Spinal cord (tissue), 10 donors: Measurements from ENCODE around the gene HAGH. TPM values are rescaled to one million over a fixed set of nuclear protein-coding genes. Genes with fewer than 3 reads are reported as not detected.

Experiments
- DNase-seq, 6 donors: peaks; one replicate each; pipeline versions ENCODE4 v3.0.0 to v3.0.0-alpha.2; 2013 to 2015; ENCODE audit warnings: low spot score in 6 of 6, low read depth in 4 of 6
- H3K27ac ChIP-seq: one replicate; pipeline ENCODE4 v1.5.1; 2013; ENCODE audit warnings: low read depth, low read length, control low read depth
- H3K27me3 ChIP-seq: one replicate; pipeline ENCODE4 v1.6.1; 2013; ENCODE audit warnings: low read length; ENCODE audit not compliant: control insufficient read depth, insufficient read depth
- H3K36me3 ChIP-seq: one replicate; pipeline ENCODE4 v1.6.1; 2013; ENCODE audit warnings: low read length; ENCODE audit not compliant: control insufficient read depth, insufficient read depth
- H3K4me1 ChIP-seq: one replicate; pipeline ENCODE4 v1.6.1; 2013; ENCODE audit warnings: low read length; ENCODE audit not compliant: control insufficient read depth, insufficient read depth
- H3K4me3 ChIP-seq: one replicate; pipeline ENCODE4 v1.5.1; 2013; ENCODE audit warnings: low read depth, low read length, control low read depth
- H3K9me3 ChIP-seq: one replicate; pipeline ENCODE4 v1.6.1; 2013; ENCODE audit warnings: low read length; ENCODE audit not compliant: control insufficient read depth, insufficient read depth
- whole genome bisulfite sequencing: methylation state at CpG from one replicate; pipeline ENCODE4 v1.1.5; 2013; ENCODE audit warnings: missing lambda C conversion rate; ENCODE audit not compliant: insufficient coverage; 5-methylcytosine and 5-hydroxymethylcytosine counted together
- polyA plus RNA-seq, 2 donors: library from polyadenylated mRNA; unstranded; fragments of 120-200 nt; gene quantifications; one replicate each; pipeline ENCODE4 v1.2.1, GENCODE V29; 2013; ENCODE audit not compliant: insufficient read length in 2 of 2
- total RNA-seq, 2 donors: library from RNA; depleted of rRNA in 1 of 2; stranded (reverse); fragments of 120-200 nt in 1 of 2; fragments of >200 nt in 1 of 2; gene quantifications; one replicate each; pipeline versions ENCODE4 v1.2.3 to v1.2.4, GENCODE V29; 2013 to 2014
- donor health status: healthy.

The HAGH gene
- total and polyA plus RNA-seq, 4 donors: 68.6 to 99.3 (median 90.8) TPM

DNA sequence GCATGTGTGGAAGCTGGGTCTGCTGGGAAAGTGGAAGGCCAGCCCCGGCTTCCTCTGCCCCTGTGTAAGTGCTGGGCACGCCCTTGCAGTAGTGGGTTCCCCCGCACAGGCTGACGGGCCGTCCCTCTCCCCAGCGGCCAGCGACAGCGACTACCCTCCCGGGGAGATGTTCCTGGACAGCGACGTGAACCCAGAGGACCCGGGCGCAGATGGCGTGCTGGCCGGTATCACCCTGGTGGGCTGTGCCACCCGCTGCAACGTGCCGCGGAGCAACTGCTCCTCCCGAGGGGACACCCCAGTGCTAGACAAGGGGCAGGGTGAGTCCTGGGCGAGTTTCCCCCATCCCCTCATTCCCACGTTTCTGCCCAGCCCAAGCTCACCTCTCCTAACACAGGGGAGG is 60.8 kb downstream of the HAGH start:
- DNase-seq: no peak
- H3K4me1 ChIP-seq: peaks cover 20% of the 10 kb centered on the region
- no peak overlapping the region for H3K4me3 ChIP-seq
- no peak overlapping the region for H3K27ac ChIP-seq
- H3K27me3 ChIP-seq: no peaks in the 10 kb centered on the region
- 94% methylated on average over 22 of the region's 22 CpGs for WGBS
- H3K9me3 ChIP-seq: no peaks in the 10 kb centered on the region
- peaks cover 97% of the 10 kb centered on the region for H3K36me3 ChIP-seq

DNA sequence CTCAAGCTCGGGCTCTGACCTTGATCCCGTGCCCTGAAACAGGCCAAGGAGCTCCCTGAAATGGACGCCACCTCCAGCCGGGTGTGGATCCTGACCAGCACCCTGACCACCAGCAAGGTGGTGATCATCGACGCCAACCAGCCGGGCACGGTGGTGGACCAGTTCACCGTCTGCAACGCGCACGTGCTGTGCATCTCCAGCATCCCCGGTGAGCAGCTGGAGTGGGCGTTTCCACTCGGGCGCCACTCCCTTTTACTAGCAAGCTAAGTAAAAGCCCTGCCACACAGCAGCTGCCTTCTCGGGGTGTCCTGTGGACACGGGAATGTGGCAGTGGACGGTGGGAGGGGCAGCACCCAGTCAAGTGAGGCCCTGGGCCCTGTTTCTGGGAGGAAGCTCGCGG is 61.7 kb downstream of the HAGH start:
- Histone ChIP-seq H3K27me3 (no peaks in the 10 kb centered on the region), H3K4me3 (no peak overlapping the region), H3K4me1 (peaks cover 12% of the 10 kb centered on the region), H3K9me3 (no peaks in the 10 kb centered on the region), H3K36me3 (peaks cover 97% of the 10 kb centered on the region), H3K27ac (no peak overlapping the region)
- DNase-seq: no peak
- 95% methylated on average over 17 of the region's 21 CpGs for WGBS

DNA sequence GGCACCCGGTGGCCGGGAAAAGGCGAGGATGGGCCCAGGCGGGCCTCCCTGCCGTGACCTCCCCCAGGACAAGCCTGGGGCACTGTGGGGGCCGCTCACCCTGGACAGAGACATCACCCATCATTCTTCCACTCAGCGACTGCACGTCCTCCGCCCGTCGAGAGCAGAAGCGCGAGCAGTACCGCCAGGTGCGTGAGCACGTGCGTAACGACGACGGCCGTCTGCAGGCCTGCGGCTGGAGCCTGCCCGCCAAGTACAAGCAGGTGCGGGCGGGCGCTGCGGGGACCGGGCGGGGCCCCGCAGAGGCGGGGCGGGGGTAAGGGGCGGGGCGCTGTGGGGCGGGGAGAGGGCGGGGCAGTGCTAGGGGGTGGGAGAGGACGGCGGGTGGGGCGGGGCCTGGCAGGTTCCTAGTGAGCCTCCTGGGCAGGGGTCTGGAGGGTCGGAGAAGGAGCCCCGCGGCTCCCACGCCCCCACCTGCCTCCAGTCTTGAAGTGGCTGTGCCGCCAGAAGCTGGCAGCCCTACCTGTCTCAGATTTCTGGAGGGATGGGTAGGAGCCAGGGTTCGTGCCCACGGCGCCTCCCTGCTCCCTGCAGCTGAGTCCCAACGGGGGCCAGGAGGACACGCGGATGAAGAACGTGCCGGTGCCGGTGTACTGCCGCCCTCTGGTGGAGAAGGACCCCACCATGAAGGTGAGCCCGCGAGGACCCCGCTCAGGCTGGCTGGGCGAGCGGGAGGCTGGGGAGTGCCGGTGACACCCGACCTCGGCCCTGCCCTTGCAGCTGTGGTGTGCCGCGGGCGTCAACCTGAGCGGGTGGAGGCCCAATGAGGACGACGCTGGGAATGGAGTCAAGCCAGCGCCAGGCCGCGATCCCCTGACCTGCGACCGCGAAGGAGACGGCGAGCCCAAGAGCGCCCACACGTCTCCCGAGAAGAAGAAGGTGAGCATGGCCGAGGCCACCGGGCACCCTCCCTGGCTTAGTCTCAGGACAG is 62.8 kb downstream of the HAGH start:
- Histone ChIP-seq H3K36me3 (peaks cover 97% of the 10 kb centered on the region), H3K27me3 (no peaks in the 10 kb centered on the region), H3K4me3 (no peak overlapping the region), H3K4me1 (peaks cover under 1% of the 10 kb centered on the region), H3K9me3 (no peaks in the 10 kb centered on the region), H3K27ac (no peak overlapping the region)
- WGBS: 53% methylated on average over 58 of the region's 81 CpGs
- DNase-seq: peak in 2 of 6 donors; percentile 45 to 58

DNA sequence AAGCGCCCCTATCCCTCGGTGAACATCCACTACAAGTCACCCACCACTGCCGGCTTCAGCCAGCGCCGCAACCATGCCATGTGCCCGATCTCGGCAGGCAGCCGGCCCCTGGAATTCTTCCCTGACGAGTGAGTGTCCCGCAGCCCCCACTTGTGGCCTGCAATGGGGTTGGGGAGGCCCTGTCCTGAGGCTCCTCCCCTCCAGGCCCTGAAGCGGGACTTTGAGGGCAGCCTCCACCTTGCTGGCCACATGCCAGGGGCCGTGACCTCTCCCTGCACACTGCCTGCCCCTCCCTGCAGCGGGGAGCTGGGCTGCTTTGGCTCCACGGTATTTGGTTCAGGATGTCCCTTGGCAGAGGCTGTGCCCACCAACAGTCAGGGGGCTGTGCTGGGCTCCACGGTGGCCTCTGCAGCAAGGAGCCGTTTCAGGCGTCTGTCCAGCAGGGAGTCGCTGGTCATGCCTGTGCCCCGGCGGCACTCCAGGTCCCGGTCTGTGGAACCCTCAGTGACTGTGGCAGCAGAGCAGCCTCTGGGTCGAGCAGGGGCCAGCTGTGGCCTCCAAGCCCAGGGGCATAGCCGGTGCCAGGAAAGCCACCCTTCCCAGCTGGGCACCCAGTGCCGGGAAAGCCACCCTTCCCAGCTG is 63.6 kb downstream of the HAGH start:
- no peaks in the 10 kb centered on the region for H3K27me3 ChIP-seq
- peaks cover 97% of the 10 kb centered on the region for H3K36me3 ChIP-seq
- no peaks in the 10 kb centered on the region for H3K9me3 ChIP-seq
- no peak overlapping the region for H3K4me3 ChIP-seq
- no peak for DNase-seq
- H3K4me1 ChIP-seq: peaks cover 4% of the 10 kb centered on the region
- no peak overlapping the region for H3K27ac ChIP-seq
- WGBS: 79% methylated on average over 22 of the region's 24 CpGs

DNA sequence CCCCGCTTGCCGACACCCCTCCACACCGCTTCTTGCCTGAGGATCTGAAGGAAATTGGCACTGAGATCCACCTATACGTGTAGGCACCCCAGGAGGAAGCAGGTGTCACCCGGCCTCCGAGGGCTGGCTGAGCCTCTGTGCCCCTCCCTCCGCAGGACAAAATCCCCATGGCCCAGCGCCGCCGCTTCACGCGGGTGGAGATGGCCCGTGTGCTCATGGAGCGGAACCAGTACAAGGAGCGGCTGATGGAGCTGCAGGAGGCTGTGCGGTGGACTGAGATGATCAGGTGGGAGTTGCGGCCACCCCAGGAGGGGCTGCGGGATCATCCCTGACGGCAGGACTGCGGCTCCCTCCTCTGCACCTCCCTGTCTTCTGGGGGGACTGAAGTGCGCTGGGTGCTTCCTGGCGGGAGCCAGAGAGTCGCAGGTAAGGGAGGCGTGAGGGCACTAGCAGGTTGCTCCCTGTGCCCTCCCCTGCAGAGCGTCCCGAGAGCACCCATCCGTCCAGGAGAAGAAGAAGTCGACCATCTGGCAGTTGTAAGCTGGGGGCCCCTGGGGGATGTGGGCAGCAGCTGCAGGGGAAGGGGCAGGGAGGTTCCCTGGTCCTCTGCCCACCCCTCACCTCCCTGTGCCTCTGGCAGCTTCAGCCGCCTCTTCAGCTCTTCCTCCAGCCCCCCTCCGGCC is 64.3 kb downstream of the HAGH start:
- Histone ChIP-seq H3K27me3 (no peaks in the 10 kb centered on the region), H3K36me3 (peaks cover 97% of the 10 kb centered on the region), H3K27ac (no peak overlapping the region), H3K9me3 (no peaks in the 10 kb centered on the region), H3K4me3 (no peak overlapping the region), H3K4me1 (peaks cover 5% of the 10 kb centered on the region)
- WGBS: 88% methylated on average over 29 of the region's 30 CpGs
- DNase-seq: no peak

DNA sequence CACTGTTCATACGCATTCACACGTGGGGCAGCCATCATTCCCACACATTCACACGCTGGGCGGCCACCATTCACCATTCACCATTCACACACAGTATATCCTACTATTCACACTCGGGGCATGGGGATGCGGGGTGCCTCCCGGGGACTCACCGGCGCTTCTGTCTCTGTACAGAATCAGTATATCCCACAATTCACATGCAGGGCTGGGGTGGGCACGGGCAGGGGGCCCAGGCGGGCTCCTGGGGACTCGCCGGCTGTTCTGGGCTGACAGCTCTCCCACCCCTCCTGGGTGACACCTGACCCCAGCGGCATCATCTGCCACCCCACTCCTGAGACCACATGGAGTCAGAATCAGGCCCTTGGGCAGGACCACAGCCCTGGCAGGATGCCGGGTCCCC is 64.9 kb downstream of the HAGH start:
- Histone ChIP-seq H3K4me3 (no peak overlapping the region), H3K36me3 (peaks cover 92% of the 10 kb centered on the region), H3K27ac (no peak overlapping the region), H3K4me1 (peaks cover 5% of the 10 kb centered on the region), H3K9me3 (no peaks in the 10 kb centered on the region), H3K27me3 (no peaks in the 10 kb centered on the region)
- DNase-seq: no peak
- 91% methylated on average over 13 of the region's 15 CpGs for WGBS

DNA sequence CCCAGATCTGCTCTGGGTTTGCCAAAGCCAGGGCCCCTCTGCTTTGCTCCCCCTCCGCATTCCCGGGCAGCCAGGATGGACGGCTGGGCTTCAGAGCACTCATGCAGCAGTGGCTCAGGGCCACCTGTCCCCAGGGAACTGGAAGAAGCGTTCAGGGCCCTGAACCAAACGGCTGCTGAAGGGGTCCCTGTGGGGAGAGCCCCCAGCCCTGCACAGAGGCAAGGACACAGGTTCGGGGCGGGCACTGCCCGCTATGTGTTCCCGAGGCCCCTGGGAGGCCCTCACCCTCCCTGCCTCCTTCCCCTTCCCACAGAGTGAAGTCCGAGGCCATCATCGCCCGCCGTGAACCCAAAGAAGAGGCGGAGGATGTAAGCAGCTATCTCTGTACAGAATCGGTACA is 65.7 kb downstream of the HAGH start:
- 96% methylated on average over 15 of the region's 15 CpGs for WGBS

DNA sequence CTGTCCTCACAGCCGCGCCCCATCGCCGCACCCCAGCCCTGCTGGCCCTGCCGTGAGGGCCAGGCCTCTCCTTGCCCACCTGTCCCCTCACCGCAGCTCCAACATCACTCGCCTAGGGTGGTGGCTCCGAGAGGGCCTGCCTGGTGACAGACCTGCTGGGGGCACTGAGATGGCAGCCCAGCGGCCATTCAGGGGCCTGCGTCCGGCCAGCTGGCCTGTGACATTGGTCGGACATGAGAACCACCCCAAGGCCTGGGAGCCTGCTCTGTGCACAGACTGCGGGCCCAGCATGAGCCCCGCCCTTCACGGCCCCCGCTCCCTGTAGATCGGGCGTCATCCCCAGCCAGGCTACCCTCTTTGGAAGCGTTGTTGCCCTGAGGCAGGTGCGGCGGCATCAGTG is 67.1 kb downstream of the HAGH start:
- H3K4me3 ChIP-seq: no peak overlapping the region
- no peaks in the 10 kb centered on the region for H3K27me3 ChIP-seq
- H3K9me3 ChIP-seq: no peaks in the 10 kb centered on the region
- no peak overlapping the region for H3K27ac ChIP-seq
- DNase-seq: no peak
- peaks cover 5% of the 10 kb centered on the region for H3K4me1 ChIP-seq
- peaks cover 91% of the 10 kb centered on the region for H3K36me3 ChIP-seq
- 98% methylated on average over 21 of the region's 21 CpGs for WGBS

More for the DNA sequence above, 65.7 kb downstream of the HAGH start:
- H3K27me3 ChIP-seq: no peaks in the 10 kb centered on the region
- H3K9me3 ChIP-seq: no peaks in the 10 kb centered on the region
- no peak for DNase-seq
- no peak overlapping the region for H3K27ac ChIP-seq
- peaks cover 91% of the 10 kb centered on the region for H3K36me3 ChIP-seq
- no peak overlapping the region for H3K4me3 ChIP-seq
- peaks cover 5% of the 10 kb centered on the region for H3K4me1 ChIP-seq

DNA sequence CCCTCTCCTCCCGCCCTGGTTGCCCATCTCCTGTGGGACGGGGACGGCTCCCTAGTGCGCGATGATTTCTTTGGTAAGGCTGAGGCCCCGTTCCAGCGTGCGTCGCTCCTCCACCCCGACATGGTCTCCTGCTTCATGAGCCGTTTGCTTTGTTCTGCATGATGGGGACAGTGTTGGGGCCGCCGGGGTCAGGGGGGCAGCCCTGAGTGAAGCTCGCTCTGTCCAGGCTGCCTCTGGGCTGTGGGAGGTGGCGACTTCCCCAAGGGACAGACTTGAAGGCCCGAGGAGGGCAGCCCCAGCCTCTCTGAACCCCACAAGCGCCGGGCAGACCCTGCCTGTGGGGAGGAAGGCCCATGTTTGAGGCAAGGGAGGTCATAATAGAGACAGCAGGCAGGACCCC is 67.7 kb downstream of the HAGH start:
- Histone ChIP-seq H3K4me3 (no peak overlapping the region), H3K9me3 (no peaks in the 10 kb centered on the region), H3K27ac (no peak overlapping the region), H3K36me3 (peaks cover 91% of the 10 kb centered on the region), H3K27me3 (no peaks in the 10 kb centered on the region), H3K4me1 (peaks cover 5% of the 10 kb centered on the region)
- no peak for DNase-seq
- WGBS: 92% methylated on average over 15 of the region's 18 CpGs
